ENCODE data around the gene CFAP299.

CFAP299 gene

DNA sequence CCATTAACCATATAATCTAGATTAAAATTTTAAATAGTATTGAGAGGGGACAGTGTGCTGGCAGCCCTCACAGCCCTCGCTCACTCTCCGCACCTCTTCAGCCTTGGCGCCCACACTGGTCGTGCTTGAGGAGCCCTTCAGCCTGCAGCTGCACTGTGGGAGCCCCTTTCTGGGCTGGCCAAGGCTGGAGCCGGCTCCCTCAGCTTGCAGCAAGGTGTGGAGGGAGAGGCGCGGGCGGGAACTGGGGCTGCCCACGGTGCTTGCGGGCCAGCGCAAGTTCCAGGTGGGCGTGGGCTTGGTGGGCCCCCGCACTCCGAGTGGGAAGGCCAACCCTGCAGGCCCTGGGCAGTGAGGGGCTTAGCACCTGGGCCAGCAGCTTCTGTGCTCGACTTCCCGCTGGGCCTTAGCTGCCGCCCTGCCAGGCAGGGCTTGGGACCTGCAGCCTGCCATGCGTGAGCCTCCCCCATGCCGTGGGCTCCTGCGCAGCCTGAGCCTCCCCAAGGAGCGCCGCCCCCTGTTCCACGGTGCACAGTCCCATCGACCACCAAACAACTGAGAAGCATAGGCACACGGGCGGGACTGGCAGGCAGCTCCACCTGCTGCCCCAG is 32.8 kb upstream of the CFAP299 start:
- DNase-seq (ENCODE audit: insufficient read length, low spot score), result no peak
- TF ChIP-seq, protein P1, sequence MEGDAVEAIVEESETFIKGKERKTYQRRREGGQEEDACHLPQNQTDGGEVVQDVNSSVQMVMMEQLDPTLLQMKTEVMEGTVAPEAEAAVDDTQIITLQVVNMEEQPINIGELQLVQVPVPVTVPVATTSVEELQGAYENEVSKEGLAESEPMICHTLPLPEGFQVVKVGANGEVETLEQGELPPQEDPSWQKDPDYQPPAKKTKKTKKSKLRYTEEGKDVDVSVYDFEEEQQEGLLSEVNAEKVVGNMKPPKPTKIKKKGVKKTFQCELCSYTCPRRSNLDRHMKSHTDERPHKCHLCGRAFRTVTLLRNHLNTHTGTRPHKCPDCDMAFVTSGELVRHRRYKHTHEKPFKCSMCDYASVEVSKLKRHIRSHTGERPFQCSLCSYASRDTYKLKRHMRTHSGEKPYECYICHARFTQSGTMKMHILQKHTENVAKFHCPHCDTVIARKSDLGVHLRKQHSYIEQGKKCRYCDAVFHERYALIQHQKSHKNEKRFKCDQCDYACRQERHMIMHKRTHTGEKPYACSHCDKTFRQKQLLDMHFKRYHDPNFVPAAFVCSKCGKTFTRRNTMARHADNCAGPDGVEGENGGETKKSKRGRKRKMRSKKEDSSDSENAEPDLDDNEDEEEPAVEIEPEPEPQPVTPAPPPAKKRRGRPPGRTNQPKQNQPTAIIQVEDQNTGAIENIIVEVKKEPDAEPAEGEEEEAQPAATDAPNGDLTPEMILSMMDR (IDR thresholded peaks at IDR 0.05; ENCODE audit: insufficient read depth, missing control alignments), result no peak
- no peak for FAIRE-seq

DNA sequence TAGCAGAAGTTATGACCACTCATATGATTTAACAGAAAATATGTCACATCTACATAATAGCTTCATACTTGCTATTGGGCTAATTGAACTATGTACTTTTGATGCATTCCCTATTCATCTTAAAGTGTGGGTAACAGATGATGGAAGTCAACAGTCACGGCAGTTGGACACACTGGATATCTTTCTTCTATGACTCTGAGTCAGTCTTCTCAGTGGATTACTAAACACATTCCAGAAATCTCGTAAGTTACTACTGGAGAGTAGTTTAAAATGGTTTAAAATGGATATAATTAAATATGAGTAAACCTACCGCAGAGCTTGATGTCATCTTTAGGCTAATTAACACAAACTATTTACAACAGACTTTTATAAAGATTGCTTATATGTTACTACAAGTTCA is 30.1 kb upstream of the CFAP299 start:
- DNase-seq (ENCODE audit: insufficient read length, low spot score) (no peak), FAIRE-seq (no peak)
- TF ChIP-seq, protein P1 (IDR thresholded peaks at IDR 0.05; ENCODE audit: insufficient read depth, missing control alignments), result no peak

DNA sequence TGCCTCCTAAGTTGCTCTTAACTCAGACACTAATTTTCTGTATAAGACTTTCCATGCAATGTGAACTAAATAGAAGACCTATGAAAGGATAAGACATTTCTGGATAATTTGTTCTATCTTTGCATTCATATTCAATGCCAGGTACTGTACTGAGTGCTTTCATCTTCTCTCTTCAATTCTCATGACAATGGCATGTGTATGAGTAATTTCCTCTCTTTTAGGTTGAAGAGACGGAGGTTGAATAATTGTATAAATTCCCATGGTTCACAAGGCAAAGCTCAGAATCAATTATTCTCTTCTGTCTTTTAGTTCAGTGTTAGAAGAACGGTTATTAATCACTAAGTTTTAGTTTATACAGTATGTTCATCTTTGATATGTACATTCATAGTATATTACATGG is 29.3 kb upstream of the CFAP299 start:
- TF ChIP-seq, protein P1 (IDR thresholded peaks at IDR 0.05; ENCODE audit: insufficient read depth, missing control alignments), result no peak
- no peak for FAIRE-seq
- DNase-seq (ENCODE audit: insufficient read length, low spot score), result no peak

DNA sequence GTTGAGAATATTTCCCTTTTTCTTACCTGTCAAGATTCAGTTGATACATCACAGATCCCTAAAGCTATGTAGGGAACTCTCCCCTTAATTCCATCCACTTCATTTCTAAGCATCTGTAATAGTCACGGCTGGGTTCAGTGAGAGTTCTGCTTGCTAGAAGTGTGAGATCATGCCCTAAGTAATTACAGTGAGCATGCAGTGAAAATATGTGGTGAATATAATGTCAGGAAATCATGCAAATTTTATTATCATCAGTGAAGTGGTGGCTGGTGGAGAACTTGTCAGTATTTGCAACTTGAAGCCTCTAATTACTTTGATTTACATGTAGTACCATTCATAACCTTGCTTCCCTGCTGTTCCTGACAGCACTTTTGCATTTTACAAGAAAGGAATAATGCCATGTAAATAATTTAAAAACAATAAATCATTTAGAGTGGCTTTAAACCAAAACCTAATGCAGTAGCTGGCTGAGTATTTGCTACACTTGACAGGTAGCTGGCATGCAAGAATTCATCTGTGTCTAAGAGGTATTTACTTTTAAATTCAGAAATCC is 28.3 kb upstream of the CFAP299 start:
- no peak for FAIRE-seq
- TF ChIP-seq, protein P1 (IDR thresholded peaks at IDR 0.05; ENCODE audit: insufficient read depth, missing control alignments), result no peak
- no peak for DNase-seq (ENCODE audit: insufficient read length, low spot score)

DNA sequence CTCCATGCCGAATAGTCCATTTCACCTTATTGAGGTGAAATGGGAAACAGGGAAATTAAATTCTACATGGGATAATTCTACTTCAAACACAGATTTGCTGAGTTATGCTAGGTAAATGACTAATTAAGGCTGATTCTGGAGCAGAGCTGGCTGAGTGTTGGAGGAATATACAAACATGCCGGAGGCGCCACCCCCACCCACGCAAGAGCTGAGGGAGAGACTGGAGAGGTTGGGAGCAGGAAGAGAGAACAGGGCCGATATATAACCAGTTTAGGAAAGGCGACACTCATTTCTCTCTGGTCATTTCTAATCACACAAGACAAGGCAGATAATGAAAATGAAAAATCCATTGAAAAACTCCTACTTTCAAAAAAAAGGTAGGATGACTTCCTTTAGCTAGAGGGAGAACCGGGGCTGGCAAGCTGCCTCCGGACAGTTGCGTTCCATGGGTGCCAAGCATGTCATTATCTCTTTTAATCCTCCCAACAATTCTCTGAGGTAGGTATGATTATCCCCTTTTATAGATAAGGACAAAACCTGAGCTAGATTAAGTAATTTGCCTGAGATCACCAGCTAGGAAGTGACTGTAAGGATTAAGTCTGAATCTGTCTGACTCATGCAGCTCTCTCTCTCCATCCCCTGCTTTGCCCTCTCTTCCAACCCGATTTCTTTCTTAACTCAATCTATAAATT is 27.6 kb upstream of the CFAP299 start:
- FAIRE-seq (peak; percentile 96), DNase-seq (ENCODE audit: insufficient read length, low spot score) (no peak)
- TF ChIP-seq, protein P1 (IDR thresholded peaks at IDR 0.05; ENCODE audit: insufficient read depth, missing control alignments), result no peak

DNA sequence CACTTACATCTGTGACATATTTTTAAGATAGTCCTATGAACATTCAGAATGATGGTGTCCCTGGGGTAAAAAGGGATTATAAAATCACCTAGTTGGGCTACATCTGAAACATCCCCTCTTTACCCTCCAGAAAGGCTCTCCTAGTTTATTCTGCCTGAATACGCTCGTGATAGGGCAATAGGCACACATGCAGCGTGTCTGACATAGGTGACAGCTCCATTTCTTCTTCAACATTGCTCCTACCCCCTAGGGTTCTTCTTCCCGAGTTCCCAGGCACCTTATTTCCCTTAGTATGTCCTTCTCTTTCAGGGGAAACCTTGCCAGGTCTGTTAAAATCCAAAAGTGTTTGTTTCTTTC is 27.1 kb upstream of the CFAP299 start:
- no peak for FAIRE-seq
- no peak for DNase-seq (ENCODE audit: insufficient read length, low spot score)
- TF ChIP-seq, protein P1 (IDR thresholded peaks at IDR 0.05; ENCODE audit: insufficient read depth, missing control alignments), result no peak

Measured in D721Med (cell line).